Uterus (tissue), 2 donors: ENCODE results near the gene TULP1.

Experiments
- POLR2A ChIP-seq, 2 donors: fragments of 450-650 bp; IDR thresholded peaks; one replicate each; pipeline ENCODE4 v1.6.1; 2016; ENCODE audit warnings: antibody characterized with exemption in 2 of 2, mild to moderate bottlenecking in 1 of 2, moderate library complexity in 1 of 2
- TF ChIP-seq, protein P1 (sequence below), 4 experiments: fragments of 200-600 bp in 2 of 4; fragments of 450-650 bp in 2 of 4; sonication (generic) in 2 of 4; IDR thresholded peaks; one replicate each; pipeline ENCODE4 v1.5.1; 2016 to 2019; ENCODE audit warnings: antibody characterized with exemption in 4 of 4, mild to moderate bottlenecking in 2 of 4, moderate library complexity in 1 of 4

DNA sequence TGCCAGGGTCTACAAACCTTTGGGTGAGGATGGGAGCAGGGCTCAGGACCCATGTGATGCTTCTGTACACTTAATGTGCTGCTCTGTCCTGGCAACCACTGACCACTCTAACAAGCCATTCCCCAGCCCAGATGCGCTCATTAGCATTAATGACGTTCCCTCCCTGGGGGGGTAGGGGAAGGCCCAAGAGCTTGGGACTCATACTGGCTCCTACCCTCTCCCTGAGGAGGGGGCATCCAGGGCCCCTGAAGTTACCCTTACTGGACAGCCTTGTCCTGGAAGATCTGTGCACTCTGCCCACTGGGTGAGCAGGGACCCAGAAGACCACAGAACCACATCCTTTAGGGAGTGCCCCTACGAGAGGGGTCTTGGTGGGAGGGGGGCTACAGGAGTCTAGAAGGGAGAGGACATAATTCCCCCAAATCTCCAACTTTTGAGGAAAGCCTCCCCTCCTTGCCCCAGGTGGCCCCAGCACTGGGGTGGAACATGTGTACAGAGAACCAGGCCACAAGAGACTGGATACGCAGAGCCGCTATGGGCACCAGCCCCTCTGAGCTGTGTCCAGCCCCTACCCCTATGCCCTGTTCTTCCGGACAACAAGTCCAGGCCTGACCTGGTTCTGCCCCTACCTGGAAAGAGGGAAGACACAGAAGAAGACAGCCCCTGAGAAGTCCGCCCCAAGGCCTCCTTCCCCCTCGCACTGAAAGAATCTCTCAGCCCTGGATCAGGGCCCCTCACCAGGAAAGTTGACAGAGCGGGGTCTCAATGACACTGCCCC, 17.2 kb downstream of the TULP1 start:
- TF ChIP-seq, protein P1, sequence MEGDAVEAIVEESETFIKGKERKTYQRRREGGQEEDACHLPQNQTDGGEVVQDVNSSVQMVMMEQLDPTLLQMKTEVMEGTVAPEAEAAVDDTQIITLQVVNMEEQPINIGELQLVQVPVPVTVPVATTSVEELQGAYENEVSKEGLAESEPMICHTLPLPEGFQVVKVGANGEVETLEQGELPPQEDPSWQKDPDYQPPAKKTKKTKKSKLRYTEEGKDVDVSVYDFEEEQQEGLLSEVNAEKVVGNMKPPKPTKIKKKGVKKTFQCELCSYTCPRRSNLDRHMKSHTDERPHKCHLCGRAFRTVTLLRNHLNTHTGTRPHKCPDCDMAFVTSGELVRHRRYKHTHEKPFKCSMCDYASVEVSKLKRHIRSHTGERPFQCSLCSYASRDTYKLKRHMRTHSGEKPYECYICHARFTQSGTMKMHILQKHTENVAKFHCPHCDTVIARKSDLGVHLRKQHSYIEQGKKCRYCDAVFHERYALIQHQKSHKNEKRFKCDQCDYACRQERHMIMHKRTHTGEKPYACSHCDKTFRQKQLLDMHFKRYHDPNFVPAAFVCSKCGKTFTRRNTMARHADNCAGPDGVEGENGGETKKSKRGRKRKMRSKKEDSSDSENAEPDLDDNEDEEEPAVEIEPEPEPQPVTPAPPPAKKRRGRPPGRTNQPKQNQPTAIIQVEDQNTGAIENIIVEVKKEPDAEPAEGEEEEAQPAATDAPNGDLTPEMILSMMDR (IDR thresholded peaks at IDR 0.05), result no peak
- TF ChIP-seq POLR2A (IDR thresholded peaks at IDR 0.05), result peak in 1 of 2 donors; percentile 32
